Endodermal cell (in vitro differentiated cells): ENCODE results near the gene SFRP5. TPM values are rescaled to one million over a fixed set of nuclear protein-coding genes. Genes with fewer than 3 reads are reported as not detected.
A peak's percentile ranks its signal among the peaks of the same experiment; 100 is the strongest.

Experiments
- DNase-seq: peaks from one replicate; pipeline ENCODE4 v3.0.0-alpha.2; 2017
- H3K27ac ChIP-seq: 2 replicates; pipeline ENCODE4 v1.5.1; 2013; ENCODE audit warnings: mild to moderate bottlenecking, low read depth, low read length, moderate library complexity
- H3K27me3 ChIP-seq: 2 replicates; pipeline ENCODE4 v1.6.1; 2013; ENCODE audit warnings: mild to moderate bottlenecking, low read length, moderate library complexity; ENCODE audit not compliant: insufficient read depth, control insufficient read depth, poor library complexity, severe bottlenecking
- H3K36me3 ChIP-seq: 2 replicates; pipeline ENCODE4 v1.7.0; 2013; ENCODE audit warnings: mild to moderate bottlenecking, low read length, moderate library complexity; ENCODE audit not compliant: control insufficient read depth, insufficient read depth
- H3K4me1 ChIP-seq: one replicate; pipeline ENCODE4 v1.7.0; 2013; ENCODE audit warnings: low read length; ENCODE audit not compliant: control insufficient read depth, insufficient read depth
- H3K4me3 ChIP-seq: 2 replicates; pipeline ENCODE4 v1.5.1; 2013; ENCODE audit warnings: mild to moderate bottlenecking, low read length, moderate library complexity
- H3K9ac ChIP-seq: 2 replicates; pipeline ENCODE4 v1.6.1; 2013; ENCODE audit warnings: mild to moderate bottlenecking, low read length, moderate library complexity; ENCODE audit not compliant: poor library complexity, severe bottlenecking; ENCODE audit errors: extremely low read depth
- H3K9me3 ChIP-seq: 2 replicates; pipeline ENCODE4 v1.6.1; 2013; ENCODE audit warnings: mild to moderate bottlenecking, low read length, moderate library complexity; ENCODE audit not compliant: control insufficient read depth
- H3K27ac Mint-ChIP-seq: 2 replicates; pipeline ENCODE4 v1.8.0; 2020; ENCODE audit warnings: mixed read lengths
- H3K27me3 Mint-ChIP-seq: 2 replicates; pipeline ENCODE4 v1.8.0; 2021; ENCODE audit warnings: mild to moderate bottlenecking, mixed read lengths; ENCODE audit not compliant: insufficient read depth
- H3K36me3 Mint-ChIP-seq: 2 replicates; pipeline ENCODE4 v1.8.0; 2020; ENCODE audit warnings: low read depth, mixed read lengths
- H3K4me1 Mint-ChIP-seq: 2 replicates; pipeline ENCODE4 v1.8.0; 2020; ENCODE audit warnings: mixed read lengths
- H3K4me3 Mint-ChIP-seq: 2 replicates; pipeline ENCODE4 v1.8.0; 2020; ENCODE audit warnings: mild to moderate bottlenecking, moderate library complexity, mixed read lengths
- H3K9me3 Mint-ChIP-seq: 2 replicates; pipeline ENCODE4 v1.8.0; 2020; ENCODE audit warnings: mild to moderate bottlenecking, mixed read lengths
- WGBS, 2 experiments: methylation state at CpG; one replicate each; pipeline versions ENCODE4 v1.1.5 to v1.1.7; 2013; ENCODE audit warnings: missing lambda C conversion rate in 2 of 2, mixed read lengths in 1 of 2; ENCODE audit not compliant: insufficient coverage in 1 of 2, insufficient read length in 1 of 2; 5-methylcytosine and 5-hydroxymethylcytosine counted together
- total RNA-seq, 2 donors: library from RNA; stranded (reverse); fragmentation: NEBNext Ultra II Directional in 1 of 2; extraction: Animal tissue kit (Norgen Biotek cat#: 25700) in 1 of 2; gene quantifications; 2 replicates in 1 of 2; 3 replicates in 1 of 2; pipeline ENCODE4 v1.2.1, GENCODE V29; 2021
- TF ChIP-seq, protein P1 (sequence below): fragments of 200-600 bp; sonication (generic); conservative IDR thresholded peaks from 2 replicates; pipeline ENCODE4 v1.5.0; 2021; ENCODE audit warnings: antibody characterized with exemption, mild to moderate bottlenecking

The SFRP5 gene
- total RNA-seq, 2 donors from 2014 or later = 1.8 to 2.3 TPM

DNA sequence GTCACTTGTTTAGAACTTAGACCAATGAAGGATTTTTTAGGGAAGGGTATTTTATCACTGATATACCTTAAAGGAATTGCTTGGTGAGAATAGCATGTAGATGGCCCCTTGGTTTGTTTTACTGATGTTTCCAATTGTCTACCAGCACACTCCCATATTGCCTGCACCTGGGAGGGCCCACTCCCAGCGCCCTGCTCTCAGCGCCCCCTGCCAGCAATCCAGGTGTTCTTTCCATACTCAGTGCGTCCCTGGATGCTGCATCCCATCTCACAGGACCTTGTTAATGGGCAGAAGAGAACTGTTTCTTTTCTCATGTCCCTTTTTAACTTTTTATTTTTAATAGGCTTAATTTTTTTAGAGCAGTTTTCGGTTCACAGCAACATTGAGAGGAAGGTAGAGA lies 24.1 kb upstream of the SFRP5 start:
- Histone ChIP-seq H3K27me3 (no peaks in the 10 kb centered on the region), H3K36me3 (no peaks in the 10 kb centered on the region), H3K4me1 (no peaks in the 10 kb centered on the region), H3K9ac (no peak overlapping the region), H3K9me3 (peaks cover 18% of the 10 kb centered on the region), H3K27ac (no peak overlapping the region), H3K4me3 (no peak overlapping the region)
- Mint-ChIP-seq H3K36me3 (no peaks in the 10 kb centered on the region), H3K4me1 (peaks cover 12% of the 10 kb centered on the region), H3K9me3 (peaks cover 18% of the 10 kb centered on the region), H3K27ac (no peak overlapping the region), H3K4me3 (no peak overlapping the region), H3K27me3 (peaks cover 18% of the 10 kb centered on the region)
- TF ChIP-seq, protein P1, sequence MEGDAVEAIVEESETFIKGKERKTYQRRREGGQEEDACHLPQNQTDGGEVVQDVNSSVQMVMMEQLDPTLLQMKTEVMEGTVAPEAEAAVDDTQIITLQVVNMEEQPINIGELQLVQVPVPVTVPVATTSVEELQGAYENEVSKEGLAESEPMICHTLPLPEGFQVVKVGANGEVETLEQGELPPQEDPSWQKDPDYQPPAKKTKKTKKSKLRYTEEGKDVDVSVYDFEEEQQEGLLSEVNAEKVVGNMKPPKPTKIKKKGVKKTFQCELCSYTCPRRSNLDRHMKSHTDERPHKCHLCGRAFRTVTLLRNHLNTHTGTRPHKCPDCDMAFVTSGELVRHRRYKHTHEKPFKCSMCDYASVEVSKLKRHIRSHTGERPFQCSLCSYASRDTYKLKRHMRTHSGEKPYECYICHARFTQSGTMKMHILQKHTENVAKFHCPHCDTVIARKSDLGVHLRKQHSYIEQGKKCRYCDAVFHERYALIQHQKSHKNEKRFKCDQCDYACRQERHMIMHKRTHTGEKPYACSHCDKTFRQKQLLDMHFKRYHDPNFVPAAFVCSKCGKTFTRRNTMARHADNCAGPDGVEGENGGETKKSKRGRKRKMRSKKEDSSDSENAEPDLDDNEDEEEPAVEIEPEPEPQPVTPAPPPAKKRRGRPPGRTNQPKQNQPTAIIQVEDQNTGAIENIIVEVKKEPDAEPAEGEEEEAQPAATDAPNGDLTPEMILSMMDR = peak; percentile 66
- 52 to 64% methylated on average over 3 to 4 of the region's 4 CpGs for WGBS, 2 experiments
- peak; percentile 72 for DNase-seq

DNA sequence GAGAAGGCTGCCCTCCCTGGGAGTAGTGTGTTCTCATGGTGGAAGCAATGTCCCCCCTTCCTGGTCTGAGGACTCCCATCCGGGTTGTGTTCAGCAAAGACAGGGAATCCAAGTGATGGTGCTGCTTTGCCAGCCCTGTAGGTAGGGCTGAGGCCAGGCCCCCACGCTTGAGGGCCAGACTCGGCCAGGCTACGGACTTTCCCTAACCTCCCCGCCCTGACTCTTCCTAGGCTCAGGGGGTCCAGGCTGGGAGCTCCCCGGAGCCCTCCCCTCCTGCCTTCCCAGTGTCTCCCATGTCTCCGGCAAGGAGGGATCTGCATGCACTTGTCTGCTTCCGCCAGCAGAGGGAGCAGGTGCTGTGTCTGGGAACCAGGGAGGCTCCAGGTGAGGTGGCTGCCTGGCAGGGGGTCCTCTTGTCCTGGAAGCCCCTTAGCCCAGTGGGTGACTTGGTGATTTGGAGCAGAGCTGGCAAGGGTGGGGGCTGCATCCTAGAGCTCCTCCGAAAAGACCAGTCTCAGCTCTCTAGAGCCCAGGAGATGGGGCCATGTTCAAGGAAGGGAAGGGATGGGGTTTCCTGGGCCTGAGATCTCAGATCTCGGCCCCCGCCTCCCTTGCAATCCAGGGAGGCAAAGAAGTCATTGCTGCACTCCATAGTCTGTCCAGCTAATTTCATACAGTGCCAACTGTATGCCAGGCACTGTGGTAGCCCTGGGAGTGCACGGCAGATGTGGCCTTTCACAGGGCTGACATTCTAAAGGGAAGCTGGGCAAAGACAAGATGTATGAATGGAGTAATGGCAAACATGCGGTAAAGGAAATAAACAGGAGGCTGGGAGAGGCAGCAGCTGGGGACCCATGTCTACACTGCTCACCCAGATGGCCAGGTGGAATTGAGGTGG lies 20.3 kb upstream of the SFRP5 start:
- no peaks in the 10 kb centered on the region for H3K36me3 Mint-ChIP-seq
- Histone ChIP-seq H3K4me3 (no peak overlapping the region), H3K27me3 (no peaks in the 10 kb centered on the region), H3K27ac (no peak overlapping the region), H3K9ac (no peak overlapping the region), H3K4me1 (peaks cover 3% of the 10 kb centered on the region), H3K36me3 (no peaks in the 10 kb centered on the region), H3K9me3 (no peaks in the 10 kb centered on the region)
- 41 to 45% methylated on average over 5 to 13 of the region's 13 CpGs for WGBS, 2 experiments
- H3K27me3 Mint-ChIP-seq = peaks cover 8% of the 10 kb centered on the region
- no peak overlapping the region for H3K27ac Mint-ChIP-seq
- TF ChIP-seq, protein P1 = peak; percentile 94
- peaks cover 26% of the 10 kb centered on the region for H3K4me1 Mint-ChIP-seq
- peak; percentile 95 for DNase-seq
- H3K4me3 Mint-ChIP-seq = no peak overlapping the region
- no peaks in the 10 kb centered on the region for H3K9me3 Mint-ChIP-seq

DNA sequence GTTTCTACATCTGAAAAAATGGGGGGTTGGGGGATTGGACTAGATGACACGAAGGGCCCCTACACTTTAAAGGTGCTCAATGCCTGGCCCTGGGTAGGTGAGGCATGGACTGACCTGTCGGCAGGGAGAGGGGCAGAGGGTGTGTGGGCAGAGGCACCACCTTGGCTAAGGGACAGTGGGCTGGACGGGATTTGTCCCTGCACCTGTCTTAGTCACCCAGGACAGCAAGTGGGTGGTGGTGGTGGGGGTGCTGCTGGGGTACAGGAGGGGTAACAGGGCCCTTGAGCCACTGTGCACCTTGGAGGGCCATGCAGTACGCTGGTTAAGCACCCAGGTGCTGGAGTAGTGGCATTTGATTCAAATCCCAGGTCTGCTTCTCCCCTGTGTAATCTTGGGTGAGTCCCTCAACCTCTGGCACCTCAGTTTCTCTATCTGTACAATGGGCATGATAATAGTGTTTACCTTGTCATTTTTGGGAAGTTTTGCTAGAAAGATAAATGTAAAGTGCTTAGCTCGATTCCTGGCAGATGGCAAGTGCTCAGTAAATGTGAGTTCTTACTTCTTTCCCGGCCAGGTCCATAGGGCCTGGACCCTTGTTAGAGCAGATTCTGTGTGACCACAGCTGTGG lies 18.1 kb upstream of the SFRP5 start:
- Histone ChIP-seq H3K27ac (no peak overlapping the region), H3K4me3 (no peak overlapping the region), H3K27me3 (no peaks in the 10 kb centered on the region), H3K4me1 (peaks cover 3% of the 10 kb centered on the region), H3K36me3 (no peaks in the 10 kb centered on the region), H3K9ac (no peak overlapping the region), H3K9me3 (no peaks in the 10 kb centered on the region)
- Mint-ChIP-seq H3K27me3 (peaks cover 15% of the 10 kb centered on the region), H3K36me3 (no peaks in the 10 kb centered on the region), H3K27ac (no peak overlapping the region), H3K4me1 (peaks cover 42% of the 10 kb centered on the region), H3K4me3 (no peak overlapping the region), H3K9me3 (no peaks in the 10 kb centered on the region)
- no peak for DNase-seq
- TF ChIP-seq, protein P1 = no peak
- WGBS, 2 experiments = 93 to 94% methylated on average over 3 to 6 of the region's 6 CpGs
